CD8-positive, alpha-beta memory T cell (primary cell): Measurements from ENCODE around the gene SLC5A10. TPM values are rescaled to one million over a fixed set of nuclear protein-coding genes. Genes with fewer than 3 reads are reported as not detected.
A peak's percentile ranks its signal among the peaks of the same experiment; 100 is the strongest.

Experiments used
- CTCF ChIA-PET: fragments of 350-600 bp; sonication (Branson Sonifier 250); formaldehyde crosslinking; loops from one replicate; lab custom pipeline; 2021; ENCODE audit warnings: antibody characterized with exemption; lab: Charles Lee
- POLR2A ChIA-PET: fragments of 350-600 bp; sonication (Branson Sonifier 250); formaldehyde crosslinking; loops from one replicate; lab custom pipeline; 2021; ENCODE audit warnings: antibody characterized with exemption; lab: Charles Lee
- DNase-seq, 5 donors: peaks; one replicate each; pipeline versions ENCODE4 v3.0.0 to v3.0.0-alpha.2; 2020 to 2022; ENCODE audit warnings: mixed read lengths in 1 of 5
- H3K27ac ChIP-seq: one replicate; pipeline ENCODE4 v1.7.0; 2013; ENCODE audit warnings: low read depth, mild to moderate bottlenecking, low read length, moderate library complexity
- H3K27me3 ChIP-seq: 2 replicates; pipeline ENCODE4 v1.7.0; 2013; ENCODE audit warnings: low read length, mild to moderate bottlenecking; ENCODE audit not compliant: insufficient read depth, poor library complexity, severe bottlenecking
- H3K36me3 ChIP-seq: 2 replicates; pipeline ENCODE4 v1.7.0; 2013; ENCODE audit warnings: mild to moderate bottlenecking, low read length, moderate library complexity; ENCODE audit not compliant: insufficient read depth
- H3K4me1 ChIP-seq: 2 replicates; pipeline ENCODE4 v1.7.0; 2013; ENCODE audit warnings: mild to moderate bottlenecking, low read length, moderate library complexity; ENCODE audit not compliant: insufficient read depth
- H3K4me3 ChIP-seq: 2 replicates; pipeline ENCODE4 v1.7.0; 2013; ENCODE audit warnings: mild to moderate bottlenecking, low read length
- H3K9me3 ChIP-seq: 2 replicates; pipeline ENCODE4 v1.7.0; 2013; ENCODE audit warnings: mild to moderate bottlenecking, low read length
- H3K27ac Mint-ChIP-seq, 8 donors: one replicate each; pipeline ENCODE4 v1.8.0; 2020 to 2021; ENCODE audit warnings: mixed read lengths in 8 of 8, mild to moderate bottlenecking in 6 of 8, inconsistent platforms in 3 of 8, moderate library complexity in 3 of 8
- H3K27me3 Mint-ChIP-seq, 2 donors: one replicate each; pipeline ENCODE4 v1.8.0; 2020 to 2021; ENCODE audit warnings: mixed read lengths in 2 of 2, mild to moderate bottlenecking in 1 of 2, moderate library complexity in 1 of 2
- H3K36me3 Mint-ChIP-seq, 3 donors: one replicate each; pipeline ENCODE4 v1.8.0; 2020 to 2021; ENCODE audit warnings: mixed read lengths in 3 of 3, inconsistent platforms in 1 of 3, mild to moderate bottlenecking in 1 of 3
- H3K4me1 Mint-ChIP-seq, 3 donors: one replicate each; pipeline ENCODE4 v1.8.0; 2020 to 2021; ENCODE audit warnings: mixed read lengths in 3 of 3, inconsistent platforms in 1 of 3, mild to moderate bottlenecking in 1 of 3
- H3K4me3 Mint-ChIP-seq, 7 donors: one replicate each; pipeline ENCODE4 v1.8.0; 2020 to 2021; ENCODE audit warnings: mixed read lengths in 7 of 7, mild to moderate bottlenecking in 6 of 7, moderate library complexity in 4 of 7, inconsistent platforms in 2 of 7
- H3K9me3 Mint-ChIP-seq, 5 donors: one replicate each; pipeline ENCODE4 v1.8.0; 2020 to 2022; ENCODE audit warnings: mixed read lengths in 5 of 5, mild to moderate bottlenecking in 3 of 5, moderate library complexity in 2 of 5, inconsistent platforms in 1 of 5
- polyA plus RNA-seq: library from polyadenylated mRNA; unstranded; fragments of 300-500 nt; fragmentation: Illumina TruSeq; gene quantifications from one replicate; pipeline ENCODE4 v1.2.3, GENCODE V29; 2021
- total RNA-seq, 2 experiments: library from RNA; stranded (reverse); gene quantifications; one replicate each; pipeline ENCODE4 v1.2.3, GENCODE V29; 2021

Gene SLC5A10
- total and polyA plus RNA-seq, 3 experiments from 2014 or later: not detected

DNA sequence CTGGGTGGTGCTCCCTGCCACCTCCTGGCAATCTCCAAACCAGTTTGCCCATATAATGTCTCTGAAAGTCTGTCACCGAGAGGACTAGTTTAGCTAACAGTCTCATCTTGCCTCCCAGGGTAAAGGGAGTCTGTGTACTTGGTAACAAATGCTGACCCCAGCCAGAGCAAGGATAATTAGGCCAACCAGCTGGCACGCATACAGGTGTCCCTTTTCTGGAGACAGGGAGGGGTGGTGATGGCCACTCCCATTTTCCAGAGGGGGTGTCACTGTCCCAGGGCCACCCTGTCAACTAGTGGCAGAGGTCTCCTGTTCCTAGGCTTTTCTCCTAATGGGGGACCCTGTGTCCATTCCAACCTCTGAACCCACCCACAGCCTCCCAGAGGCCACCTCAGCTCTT, 44.5 kb downstream of the SLC5A10 start:
- DNase-seq: no peak

GRCh38 chr17:18997650-18998196, 45.8 kb downstream of the SLC5A10 start:
- no peak for DNase-seq
- Histone ChIP-seq H3K4me3 (no peak overlapping the region), H3K27me3 (no peaks in the 10 kb centered on the region), H3K36me3 (no peaks in the 10 kb centered on the region), H3K4me1 (peaks cover 37% of the 10 kb centered on the region), H3K27ac (no peak overlapping the region), H3K9me3 (no peaks in the 10 kb centered on the region)
- peaks cover 45 to 65% (median 49%) of the 10 kb centered on the region in 3 donors for H3K4me1 Mint-ChIP-seq
- H3K36me3 Mint-ChIP-seq: peaks cover 0 to 25% (median 7%) of the 10 kb centered on the region in 3 donors
- ChIA-PET CTCF (interaction anchor here (1.4 kb wide), 1 partner anchor 17 kb away, joined by 3 read pairs; no protein-coding TSS in a partner anchor), POLR2A (no interaction called here)
- no peak overlapping the region for H3K27ac Mint-ChIP-seq
- H3K4me3 Mint-ChIP-seq: no peak overlapping the region
- no peaks in the 10 kb centered on the region for H3K27me3 Mint-ChIP-seq
- peaks cover 0 to 6% (median 0%) of the 10 kb centered on the region in 5 donors for H3K9me3 Mint-ChIP-seq

More for the DNA sequence above, 44.5 kb downstream of the SLC5A10 start:
- Histone ChIP-seq H3K4me1 (peaks cover 32% of the 10 kb centered on the region), H3K27me3 (no peaks in the 10 kb centered on the region), H3K9me3 (no peaks in the 10 kb centered on the region), H3K4me3 (no peak overlapping the region), H3K36me3 (no peaks in the 10 kb centered on the region), H3K27ac (no peak overlapping the region)
- POLR2A ChIA-PET: no interaction called here
- CTCF ChIA-PET: interaction anchor here (1.4 kb wide), 1 partner anchor 18 kb away, joined by 3 read pairs; no protein-coding TSS in a partner anchor
- Mint-ChIP-seq H3K9me3 (peaks cover 0 to 6% (median 0%) of the 10 kb centered on the region in 5 donors), H3K4me3 (no peak overlapping the region), H3K36me3 (peaks cover 0 to 19% (median 7%) of the 10 kb centered on the region in 3 donors), H3K27me3 (no peaks in the 10 kb centered on the region), H3K27ac (no peak overlapping the region), H3K4me1 (peaks cover 41 to 62% (median 44%) of the 10 kb centered on the region in 3 donors)

- no peaks in the 10 kb centered on the region for H3K9me3 ChIP-seq
- ChIA-PET CTCF (no interaction called here), POLR2A (no interaction called here)
- no peak overlapping the region for H3K4me3 ChIP-seq
- no peak overlapping the region for H3K27ac ChIP-seq
- DNase-seq: no peak
- H3K4me1 Mint-ChIP-seq: peaks cover 38 to 62% (median 45%) of the 10 kb centered on the region in 3 donors
- H3K4me3 Mint-ChIP-seq: no peak overlapping the region
- peaks cover 32% of the 10 kb centered on the region for H3K4me1 ChIP-seq
- H3K36me3 Mint-ChIP-seq: peaks cover 0 to 29% (median 7%) of the 10 kb centered on the region in 3 donors
- H3K36me3 ChIP-seq: no peaks in the 10 kb centered on the region
- peaks cover 0 to 6% (median 0%) of the 10 kb centered on the region in 5 donors for H3K9me3 Mint-ChIP-seq
- no peak overlapping the region for H3K27ac Mint-ChIP-seq
- no peaks in the 10 kb centered on the region for H3K27me3 ChIP-seq
- H3K27me3 Mint-ChIP-seq: no peaks in the 10 kb centered on the region
Observed at GRCh38 chr17:18999394-18999793, 47.4 kb downstream of the SLC5A10 start.

- no peak for DNase-seq
- Mint-ChIP-seq H3K4me3 (no peak overlapping the region), H3K27ac (peak overlapping the region in 1 of 8 donors; percentile 50), H3K4me1 (peaks cover 34 to 60% (median 40%) of the 10 kb centered on the region in 3 donors), H3K27me3 (no peaks in the 10 kb centered on the region), H3K9me3 (peaks cover 0 to 5% (median 0%) of the 10 kb centered on the region in 5 donors), H3K36me3 (peaks cover 0 to 29% (median 5%) of the 10 kb centered on the region in 3 donors)
- Histone ChIP-seq H3K27ac (no peak overlapping the region), H3K9me3 (no peaks in the 10 kb centered on the region), H3K4me1 (peaks cover 32% of the 10 kb centered on the region), H3K27me3 (no peaks in the 10 kb centered on the region), H3K4me3 (no peak overlapping the region), H3K36me3 (no peaks in the 10 kb centered on the region)
- ChIA-PET POLR2A (no interaction called here), CTCF (no interaction called here)
Observed at GRCh38 chr17:18999911-19000310, 47.9 kb downstream of the SLC5A10 start.

DNA sequence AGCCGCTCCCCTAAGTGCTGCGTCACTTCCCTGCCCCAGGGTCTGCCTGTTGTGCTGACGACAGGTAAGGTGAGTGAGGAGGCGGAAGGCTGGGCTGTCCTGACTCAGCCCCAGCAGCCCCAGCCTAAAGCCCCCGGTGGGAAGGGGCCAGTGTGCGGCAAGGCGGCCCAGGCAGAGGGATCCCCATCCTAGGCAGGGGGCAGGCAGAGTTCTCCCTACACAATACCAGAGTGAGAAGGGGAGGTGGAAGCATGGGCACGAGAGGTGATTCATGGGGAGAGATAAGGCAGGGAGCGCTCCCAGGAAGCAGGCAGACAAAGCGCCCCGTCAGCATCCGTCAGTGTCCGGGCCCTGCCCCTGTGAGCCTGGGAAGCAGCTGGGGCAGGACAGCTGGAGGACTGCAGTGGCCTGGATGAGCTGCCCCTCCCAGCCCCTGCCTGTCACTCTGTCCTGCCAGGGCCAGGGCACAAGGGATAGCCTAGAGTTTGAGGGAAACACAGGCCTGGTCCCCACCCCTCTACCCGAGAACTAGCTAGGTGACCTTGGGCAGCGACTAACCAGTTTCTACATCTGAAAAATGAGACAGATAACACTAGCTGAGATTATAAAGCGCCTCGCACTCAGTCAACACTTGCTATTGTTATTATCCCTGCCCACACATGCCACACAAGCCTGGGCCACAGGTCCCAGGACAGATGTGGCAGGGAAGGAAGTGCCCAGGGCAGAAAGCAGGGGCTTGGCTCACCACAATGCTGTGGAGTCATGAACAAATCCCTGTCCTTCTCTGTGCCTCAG, 48.8 kb downstream of the SLC5A10 start:
- H3K9me3 Mint-ChIP-seq: no peaks in the 10 kb centered on the region
- H3K27ac Mint-ChIP-seq: peak overlapping the region in 3 of 8 donors; percentile 23 to 55 (median 29)
- H3K27me3 Mint-ChIP-seq: no peaks in the 10 kb centered on the region
- POLR2A ChIA-PET: no interaction called here
- peak overlapping the region in 1 of 7 donors; percentile 79 for H3K4me3 Mint-ChIP-seq
- Histone ChIP-seq H3K4me3 (no peak overlapping the region), H3K9me3 (no peaks in the 10 kb centered on the region), H3K36me3 (no peaks in the 10 kb centered on the region), H3K4me1 (peaks cover 36% of the 10 kb centered on the region), H3K27me3 (no peaks in the 10 kb centered on the region), H3K27ac (no peak overlapping the region)
- CTCF ChIA-PET: interaction anchor here (1.4 kb wide), 1 partner anchor 40 kb away, joined by 5 read pairs; no protein-coding TSS in a partner anchor
- H3K4me1 Mint-ChIP-seq: peaks cover 33 to 56% (median 37%) of the 10 kb centered on the region in 3 donors
- DNase-seq: no peak
- peaks cover 0 to 25% (median 0%) of the 10 kb centered on the region in 3 donors for H3K36me3 Mint-ChIP-seq

DNA sequence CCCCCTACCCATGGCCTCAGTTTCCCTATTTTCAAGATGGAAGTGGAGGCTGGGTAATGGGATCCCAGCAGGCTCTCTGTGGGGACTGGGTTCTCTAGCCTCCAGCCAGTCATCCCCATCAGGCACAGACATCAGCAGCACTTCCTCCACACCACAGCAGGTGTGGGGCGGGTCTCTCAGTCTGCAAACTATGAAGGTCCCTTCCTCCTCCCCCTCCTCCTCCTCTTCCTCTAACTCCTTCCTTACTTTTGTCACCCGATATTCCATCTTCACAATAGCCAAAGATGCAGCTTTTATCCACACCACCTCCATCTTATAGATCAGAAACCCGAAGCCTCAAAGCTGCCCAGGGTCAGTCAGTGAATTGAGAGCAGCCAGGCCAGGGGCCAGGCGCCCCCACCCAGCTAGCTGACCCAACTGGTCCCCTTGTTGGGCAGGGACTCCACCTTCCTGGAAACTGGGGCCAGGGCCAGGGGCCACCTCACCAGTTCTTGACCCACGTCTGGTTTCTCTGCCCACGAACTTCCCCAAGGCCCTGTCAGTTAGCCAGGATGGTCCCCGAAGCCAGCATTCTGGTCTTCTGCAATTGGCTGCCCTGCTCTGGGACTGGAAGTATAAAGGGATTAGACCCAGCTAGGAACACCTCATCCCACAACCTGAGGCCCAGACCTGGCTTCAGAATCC, 50.1 kb downstream of the SLC5A10 start:
- Mint-ChIP-seq H3K4me1 (peaks cover 30 to 50% (median 37%) of the 10 kb centered on the region in 3 donors), H3K4me3 (peak overlapping the region in 6 of 7 donors; percentile 52 to 95 (median 80)), H3K36me3 (peaks cover 0 to 23% (median 0%) of the 10 kb centered on the region in 3 donors), H3K27ac (peak overlapping the region in 4 of 8 donors; percentile 10 to 79 (median 71)), H3K27me3 (no peaks in the 10 kb centered on the region), H3K9me3 (no peaks in the 10 kb centered on the region)
- ChIA-PET CTCF (interaction anchor here (1.0 kb wide), 1 partner anchor 18 kb away, joined by 3 read pairs; no protein-coding TSS in a partner anchor), POLR2A (no interaction called here)
- Histone ChIP-seq H3K27me3 (no peaks in the 10 kb centered on the region), H3K27ac (no peak overlapping the region), H3K4me3 (no peak overlapping the region), H3K4me1 (peaks cover 36% of the 10 kb centered on the region), H3K36me3 (no peaks in the 10 kb centered on the region), H3K9me3 (no peaks in the 10 kb centered on the region)
- no peak for DNase-seq

DNA sequence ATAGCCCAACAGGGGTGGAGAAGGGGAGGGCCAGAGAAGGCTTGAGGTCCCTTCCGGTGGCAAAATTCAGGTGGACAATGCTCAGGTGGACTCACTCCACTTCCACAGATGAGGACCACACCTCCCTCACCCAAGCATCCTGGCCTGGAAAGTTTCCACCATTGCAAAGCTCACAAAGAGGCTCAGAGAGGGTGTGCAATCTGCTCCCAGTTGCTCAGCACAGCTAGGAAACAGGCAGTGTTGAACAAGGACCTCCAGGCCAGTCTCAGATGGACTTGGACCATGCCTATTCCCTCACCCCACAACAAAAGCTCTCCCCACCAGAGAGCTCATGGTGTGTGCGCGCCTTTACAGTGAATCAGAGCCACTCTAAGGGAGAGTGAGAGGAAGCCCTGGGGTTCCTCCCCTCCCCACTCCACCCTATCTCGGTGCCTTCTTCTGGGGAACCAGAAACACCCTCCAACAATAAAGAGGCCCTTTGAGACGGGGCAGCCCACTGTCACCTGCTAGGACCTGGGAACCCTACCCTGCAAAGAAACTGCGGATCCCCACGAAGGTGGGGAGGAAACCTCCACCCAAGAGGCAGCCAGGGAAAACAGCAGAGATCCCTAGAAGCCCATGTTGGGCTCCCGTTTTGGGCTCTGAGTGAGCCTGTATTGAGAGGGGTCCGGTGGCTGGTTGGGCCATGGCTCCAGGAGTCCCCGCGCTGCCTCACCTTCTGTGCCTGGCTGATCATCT, 51.0 kb downstream of the SLC5A10 start:
- no peaks in the 10 kb centered on the region for H3K36me3 ChIP-seq
- ChIA-PET CTCF (interaction anchor here (1.0 to 1.3 kb wide), 2 partner anchors 9 to 17 kb away, joined by 3 read pairs; no protein-coding TSS in a partner anchor), POLR2A (no interaction called here)
- DNase-seq: peak in 1 of 5 donors; percentile 21
- H3K4me3 Mint-ChIP-seq: peak overlapping the region; percentile 52 to 98 (median 87)
- peaks cover 0 to 19% (median 0%) of the 10 kb centered on the region in 3 donors for H3K36me3 Mint-ChIP-seq
- no peak overlapping the region for H3K27ac ChIP-seq
- peaks cover 36% of the 10 kb centered on the region for H3K4me1 ChIP-seq
- no peaks in the 10 kb centered on the region for H3K27me3 ChIP-seq
- no peaks in the 10 kb centered on the region for H3K27me3 Mint-ChIP-seq
- no peaks in the 10 kb centered on the region for H3K9me3 Mint-ChIP-seq
- H3K9me3 ChIP-seq: no peaks in the 10 kb centered on the region
- peak overlapping the region; percentile 53 for H3K4me3 ChIP-seq
- H3K4me1 Mint-ChIP-seq: peaks cover 27 to 45% (median 32%) of the 10 kb centered on the region in 3 donors
- H3K27ac Mint-ChIP-seq: peak overlapping the region in 7 of 8 donors; percentile 46 to 95 (median 72)
